K562 (cell line): ENCODE measurements around the gene THAP9. TPM values are rescaled to one million over a fixed set of nuclear protein-coding genes. Genes with fewer than 3 reads are reported as not detected.

ENCODE experiments used
- DACH1 ChIP-seq: fragments of 450-650 bp; IDR thresholded peaks from 2 replicates; pipeline ENCODE4 v1.6.1; 2018; ENCODE audit not compliant: partially characterized antibody
- DMBX1 ChIP-seq: fragments of 250-450 bp; sonication (Bioruptor Pico); IDR thresholded peaks from 2 replicates; pipeline ENCODE4 v1.8.0; 2022; ENCODE audit warnings: inconsistent platforms, mild to moderate bottlenecking, moderate library complexity, borderline replicate concordance
- ERF ChIP-seq: fragments of 450-650 bp; formaldehyde crosslinking; IDR thresholded peaks from 2 replicates; pipeline ENCODE4 v1.4.0; 2020; ENCODE audit warnings: mild to moderate bottlenecking, mixed read lengths
- GABPB2 ChIP-seq: fragments of 250-450 bp; sonication (Bioruptor Pico); conservative IDR thresholded peaks from 2 replicates; pipeline ENCODE4 v1.5.1; 2021; ENCODE audit warnings: mild to moderate bottlenecking
- JUNB ChIP-seq: fragments of 450-650 bp; formaldehyde crosslinking; conservative IDR thresholded peaks from 2 replicates; pipeline ENCODE4 v1.4.0; 2020; ENCODE audit warnings: mild to moderate bottlenecking
- MEF2D ChIP-seq: conservative IDR thresholded peaks from 2 replicates; pipeline ENCODE4 v1.6.1; 2016; ENCODE audit warnings: low read depth, missing genetic modification characterization, missing compliant biosample characterization
- POLR2AphosphoS5 ChIP-seq: IDR thresholded peaks from 2 replicates; pipeline ENCODE4 v1.6.1; 2011; ENCODE audit warnings: mild to moderate bottlenecking, low read depth, low read length, moderate library complexity; ENCODE audit not compliant: control insufficient read depth, insufficient read depth
- POLR2B ChIP-seq: fragments of 450-650 bp; IDR thresholded peaks from 2 replicates; pipeline ENCODE4 v1.6.1; 2018; ENCODE audit warnings: low read depth; ENCODE audit not compliant: partially characterized antibody
- RBM25 ChIP-seq: fragments of 200-400 bp; formaldehyde crosslinking; IDR thresholded peaks from 2 replicates; pipeline ENCODE4 v1.6.1; 2018; ENCODE audit warnings: low read length, low read depth, moderate library complexity; ENCODE audit not compliant: severe bottlenecking
- SMARCC2 ChIP-seq: fragments of 450-650 bp; IDR thresholded peaks from 2 replicates; pipeline ENCODE4 v1.6.1; 2017; ENCODE audit warnings: antibody characterized with exemption, moderate library complexity, mild to moderate bottlenecking, low read depth
- ZKSCAN8 ChIP-seq: fragments of 200-800 bp; sonication (Bioruptor generic); IDR thresholded peaks from 2 replicates; pipeline ENCODE4 v1.6.1; 2016; ENCODE audit warnings: missing genetic modification characterization, missing compliant biosample characterization
- ZNF431 ChIP-seq: sonication (generic); formaldehyde crosslinking; IDR thresholded peaks from 2 replicates; pipeline ENCODE4 v1.8.0; 2022; ENCODE audit warnings: mild to moderate bottlenecking, missing genetic modification reagents
- polyA plus RNA-seq, 8 experiments: library from polyadenylated mRNA; depleted of rRNA in 4 of 8; stranded (reverse) in 5 of 8; unstranded in 3 of 8; fragments of >200 nt; fragmentation: Nextera tagmentation in 2 of 8; fragmentation: Illumina TruSeq in 1 of 8; extraction: Ambion mirVana in 2 of 8; extraction: Trizol in 1 of 8; gene quantifications; 2 replicates each; pipeline versions ENCODE4 v1.2.1 to v1.2.3, GENCODE V29; 2011 to 2014; ENCODE audit warnings: inconsistent platforms in 1 of 8, missing spikeins in 1 of 8
- total RNA-seq, 7 experiments: library from RNA; depleted of rRNA in 6 of 7; stranded (reverse); fragments of >200 nt in 6 of 7; fragmentation: Illumina TruSeq in 2 of 7; extraction: Trizol in 2 of 7; gene quantifications; 2 replicates each; pipeline versions ENCODE4 v1.2.1 to v1.2.3, GENCODE V29; 2011 to 2021; ENCODE audit warnings: low replicate concordance in 1 of 7
- TF ChIP-seq, protein P1 (sequence below): conservative IDR thresholded peaks from 2 replicates; pipeline ENCODE4 v1.6.1; 2011; ENCODE audit warnings: low read depth, mild to moderate bottlenecking, low read length; ENCODE audit not compliant: control insufficient read depth
- TF ChIP-seq, protein P2 (sequence below), 2 experiments: fragments of 450-650 bp; IDR thresholded peaks; 2 replicates each; pipeline ENCODE4 v1.6.1; 2016; ENCODE audit warnings: mild to moderate bottlenecking in 2 of 2, borderline replicate concordance in 1 of 2, low read depth in 1 of 2, moderate library complexity in 1 of 2
- TF ChIP-seq, protein P3 (sequence below): fragments of 250-450 bp; sonication (Bioruptor Pico); IDR thresholded peaks from 2 replicates; pipeline ENCODE4 v1.8.0; 2022; ENCODE audit warnings: inconsistent platforms, mild to moderate bottlenecking, moderate library complexity, borderline replicate concordance
- TF ChIP-seq, protein P4 (sequence below): sonication (generic); formaldehyde crosslinking; IDR thresholded peaks from 2 replicates; pipeline ENCODE4 v1.8.0; 2022; ENCODE audit warnings: mild to moderate bottlenecking, missing genetic modification reagents

THAP9 gene
- total and polyA plus RNA-seq, 9 of the 15 experiments (the other 6 are each of a cell fraction or from before 2014, with no cell fraction given), result 3.4 to 7.0 (median 5.4) TPM

DNA sequence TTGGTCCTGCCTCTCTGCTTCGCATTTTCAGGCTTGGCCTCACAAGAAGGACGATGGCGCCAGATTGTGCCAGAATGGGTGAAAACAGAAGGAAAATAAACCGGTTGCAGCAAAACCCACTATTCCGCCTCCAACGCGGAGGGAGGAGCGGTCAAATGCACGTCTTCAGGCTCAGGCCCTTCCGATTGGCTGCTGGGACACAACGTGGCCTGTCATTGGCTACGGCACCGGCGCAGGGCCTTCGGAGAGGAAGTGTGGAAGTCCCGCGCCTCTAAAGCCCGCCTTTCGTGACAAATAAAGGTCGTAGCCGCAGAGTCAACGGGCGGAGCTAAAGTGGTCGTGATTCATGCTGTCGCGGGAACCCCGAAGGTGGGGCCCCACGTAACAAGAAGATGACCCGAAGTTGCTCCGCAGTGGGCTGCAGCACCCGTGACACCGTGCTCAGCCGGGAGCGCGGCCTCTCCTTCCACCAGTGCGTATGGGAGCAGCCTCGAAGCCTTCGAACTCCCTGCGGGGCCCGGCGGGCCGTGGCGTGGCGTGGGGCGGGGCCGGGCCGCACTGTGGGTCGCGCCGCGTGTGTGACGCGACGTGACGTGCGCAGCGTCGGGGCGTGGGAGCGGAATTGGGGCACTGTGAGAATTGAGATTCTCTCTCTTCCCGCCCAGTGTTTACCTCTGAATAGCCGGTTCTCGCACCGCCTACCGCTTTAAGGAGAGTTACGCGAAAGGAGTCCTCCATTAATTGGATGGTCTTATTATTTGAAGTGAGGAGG is at the start of gene THAP9 (continued):
- TF ChIP-seq, protein P1, sequence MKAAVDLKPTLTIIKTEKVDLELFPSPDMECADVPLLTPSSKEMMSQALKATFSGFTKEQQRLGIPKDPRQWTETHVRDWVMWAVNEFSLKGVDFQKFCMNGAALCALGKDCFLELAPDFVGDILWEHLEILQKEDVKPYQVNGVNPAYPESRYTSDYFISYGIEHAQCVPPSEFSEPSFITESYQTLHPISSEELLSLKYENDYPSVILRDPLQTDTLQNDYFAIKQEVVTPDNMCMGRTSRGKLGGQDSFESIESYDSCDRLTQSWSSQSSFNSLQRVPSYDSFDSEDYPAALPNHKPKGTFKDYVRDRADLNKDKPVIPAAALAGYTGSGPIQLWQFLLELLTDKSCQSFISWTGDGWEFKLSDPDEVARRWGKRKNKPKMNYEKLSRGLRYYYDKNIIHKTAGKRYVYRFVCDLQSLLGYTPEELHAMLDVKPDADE, result no peak
- TF ChIP-seq, protein P2, sequence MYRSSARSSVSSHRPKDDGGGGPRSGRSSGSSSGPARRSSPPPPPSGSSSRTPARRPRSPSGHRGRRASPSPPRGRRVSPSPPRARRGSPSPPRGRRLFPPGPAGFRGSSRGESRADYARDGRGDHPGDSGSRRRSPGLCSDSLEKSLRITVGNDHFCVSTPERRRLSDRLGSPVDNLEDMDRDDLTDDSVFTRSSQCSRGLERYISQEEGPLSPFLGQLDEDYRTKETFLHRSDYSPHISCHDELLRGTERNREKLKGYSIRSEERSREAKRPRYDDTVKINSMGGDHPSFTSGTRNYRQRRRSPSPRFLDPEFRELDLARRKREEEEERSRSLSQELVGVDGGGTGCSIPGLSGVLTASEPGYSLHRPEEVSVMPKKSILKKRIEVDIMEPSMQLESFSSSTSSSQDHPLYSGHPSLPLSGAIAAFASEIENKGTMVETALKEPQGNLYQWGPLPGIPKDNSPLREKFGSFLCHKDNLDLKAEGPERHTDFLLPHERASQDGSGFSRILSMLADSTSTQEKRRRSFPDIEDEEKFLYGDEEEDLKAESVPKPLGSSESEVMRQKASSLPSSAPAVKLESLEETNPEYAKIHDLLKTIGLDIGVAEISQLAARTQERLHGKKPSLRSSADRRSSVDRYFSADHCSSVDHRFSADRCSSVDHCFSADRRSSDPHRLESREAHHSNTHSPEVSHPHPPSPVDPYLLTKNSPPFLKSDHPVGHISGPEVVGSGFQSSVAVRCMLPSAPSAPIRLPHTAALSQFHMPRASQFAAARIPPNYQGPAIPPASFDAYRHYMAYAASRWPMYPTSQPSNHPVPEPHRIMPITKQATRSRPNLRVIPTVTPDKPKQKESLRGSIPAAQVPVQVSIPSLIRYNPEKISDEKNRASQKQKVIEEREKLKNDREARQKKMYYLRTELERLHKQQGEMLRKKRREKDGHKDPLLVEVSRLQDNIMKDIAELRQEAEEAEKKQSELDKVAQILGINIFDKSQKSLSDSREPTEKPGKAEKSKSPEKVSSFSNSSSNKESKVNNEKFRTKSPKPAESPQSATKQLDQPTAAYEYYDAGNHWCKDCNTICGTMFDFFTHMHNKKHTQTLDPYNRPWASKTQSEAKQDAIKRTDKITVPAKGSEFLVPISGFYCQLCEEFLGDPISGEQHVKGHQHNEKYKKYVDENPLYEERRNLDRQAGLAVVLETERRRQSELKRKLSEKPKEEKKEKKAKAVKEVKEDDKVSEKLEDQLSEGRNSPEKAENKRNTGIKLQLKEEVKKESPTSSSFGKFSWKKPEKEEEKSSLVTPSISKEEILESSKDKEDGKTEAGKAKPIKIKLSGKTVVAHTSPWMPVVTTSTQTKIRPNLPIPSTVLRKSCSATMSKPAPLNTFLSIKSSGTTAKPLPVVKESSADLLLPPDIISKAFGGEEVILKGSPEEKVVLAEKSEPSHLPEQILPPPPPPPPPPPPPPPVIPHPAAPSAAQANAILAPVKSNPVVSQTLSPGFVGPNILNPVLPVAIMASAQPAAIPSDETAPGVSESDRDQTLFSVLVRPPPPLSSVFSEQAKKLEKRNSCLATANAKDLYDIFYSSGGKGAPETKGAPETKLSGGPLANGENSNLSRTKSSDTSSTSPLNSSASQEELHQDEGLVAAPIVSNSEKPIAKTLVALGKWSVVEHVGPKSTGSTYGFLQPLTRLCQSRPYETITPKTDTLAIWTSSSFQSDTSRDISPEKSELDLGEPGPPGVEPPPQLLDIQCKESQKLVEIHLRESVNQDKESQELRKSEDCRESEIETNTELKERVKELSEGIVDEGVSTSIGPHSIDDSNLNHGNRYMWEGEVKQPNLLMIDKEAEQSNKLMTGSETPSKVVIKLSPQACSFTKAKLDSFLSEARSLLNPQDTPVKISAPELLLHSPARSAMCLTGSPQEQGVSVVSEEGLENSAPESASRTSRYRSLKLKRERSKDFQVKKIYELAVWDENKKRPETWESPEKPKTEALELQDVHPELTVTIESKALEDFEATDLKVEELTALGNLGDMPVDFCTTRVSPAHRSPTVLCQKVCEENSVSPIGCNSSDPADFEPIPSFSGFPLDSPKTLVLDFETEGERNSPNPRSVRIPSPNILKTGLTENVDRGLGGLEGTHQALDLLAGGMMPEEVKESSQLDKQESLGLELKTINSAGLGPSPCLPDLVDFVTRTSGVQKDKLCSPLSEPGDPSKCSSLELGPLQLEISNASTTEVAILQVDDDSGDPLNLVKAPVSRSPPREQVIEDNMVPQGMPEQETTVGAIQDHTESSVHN (IDR thresholded peaks at IDR 0.05; ENCODE audit: borderline replicate concordance in 1 of 2, low read depth in 1 of 2), result no peak; a peak in 2 of 4 replicates
- TF ChIP-seq JUNB (no peak), GABPB2 (CRISPR knock-in tag) (no peak), SMARCC2 (no peak; the same call in 1 of the 2 replicates), DMBX1 (CRISPR knock-in tag) (no peak), POLR2B (peak; percentile 98), ZNF431 (CRISPR knock-in tag) (peak; percentile 65), MEF2D (tag) (no peak), DACH1 (no peak), POLR2AphosphoS5 (peak; percentile 91), ERF (CRISPR knock-in tag) (no peak), ZKSCAN8 (CRISPR knock-in tag) (no peak), RBM25 (peak; percentile 81)
- TF ChIP-seq, protein P3, sequence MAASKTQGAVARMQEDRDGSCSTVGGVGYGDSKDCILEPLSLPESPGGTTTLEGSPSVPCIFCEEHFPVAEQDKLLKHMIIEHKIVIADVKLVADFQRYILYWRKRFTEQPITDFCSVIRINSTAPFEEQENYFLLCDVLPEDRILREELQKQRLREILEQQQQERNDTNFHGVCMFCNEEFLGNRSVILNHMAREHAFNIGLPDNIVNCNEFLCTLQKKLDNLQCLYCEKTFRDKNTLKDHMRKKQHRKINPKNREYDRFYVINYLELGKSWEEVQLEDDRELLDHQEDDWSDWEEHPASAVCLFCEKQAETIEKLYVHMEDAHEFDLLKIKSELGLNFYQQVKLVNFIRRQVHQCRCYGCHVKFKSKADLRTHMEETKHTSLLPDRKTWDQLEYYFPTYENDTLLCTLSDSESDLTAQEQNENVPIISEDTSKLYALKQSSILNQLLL (CRISPR knock-in tag), result no peak
- TF ChIP-seq, protein P4, sequence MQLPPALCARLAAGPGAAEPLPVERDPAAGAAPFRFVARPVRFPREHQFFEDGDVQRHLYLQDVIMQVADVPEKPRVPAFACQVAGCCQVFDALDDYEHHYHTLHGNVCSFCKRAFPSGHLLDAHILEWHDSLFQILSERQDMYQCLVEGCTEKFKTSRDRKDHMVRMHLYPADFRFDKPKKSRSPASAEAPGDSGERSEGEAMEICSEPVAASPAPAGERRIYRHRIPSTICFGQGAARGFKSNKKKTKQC (CRISPR knock-in tag), result peak; percentile 86
